ENCODE results near the gene WSCD2. TPM values are rescaled to one million over a fixed set of nuclear protein-coding genes. Genes with fewer than 3 reads are reported as not detected.

WSCD2 gene
- total RNA-seq, 2 experiments from 2014 or later, result not detected

DNA sequence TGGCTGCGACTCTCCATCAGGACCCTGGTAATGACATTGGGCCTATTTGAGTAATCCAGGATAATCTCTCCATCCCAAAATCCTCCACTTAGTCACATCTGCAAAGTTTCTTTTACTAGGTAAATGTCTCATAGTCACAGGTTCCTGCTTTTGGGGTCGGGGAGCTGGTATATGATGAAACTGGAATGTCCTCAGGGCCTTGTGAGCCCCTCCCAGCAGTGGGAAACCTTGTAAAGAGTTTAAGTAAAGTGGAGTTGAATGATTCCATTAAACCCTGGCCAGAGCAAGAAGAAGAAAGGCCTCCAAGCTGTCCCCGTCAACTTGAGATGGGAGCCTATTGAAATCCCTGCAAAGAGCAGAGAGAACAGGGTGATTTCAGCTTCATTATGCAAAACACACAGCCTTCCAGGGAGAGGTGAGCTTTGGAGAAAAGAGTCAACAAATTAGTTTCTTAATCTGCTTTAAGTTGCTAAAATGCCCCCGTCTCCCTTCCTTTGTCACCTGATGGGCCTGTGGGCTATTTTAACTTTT is 12.6 kb downstream of the WSCD2 start:
- ChIA-PET CTCF (interaction anchor here (0.7 to 1.6 kb wide), 2 partner anchors 93 to 323 kb away, joined by 3 read pairs; no protein-coding TSS in a partner anchor), POLR2A (no interaction called here)
- no peaks in the 10 kb centered on the region for H3K9me3 Mint-ChIP-seq
- no peak for DNase-seq
- H3K27me3 Mint-ChIP-seq, result peaks cover 2% of the 10 kb centered on the region
- no peaks in the 10 kb centered on the region for H3K4me1 Mint-ChIP-seq
- no peak overlapping the region for H3K4me3 Mint-ChIP-seq
- H3K36me3 Mint-ChIP-seq (ENCODE audit: low read depth), result no peaks in the 10 kb centered on the region
- H3K27ac Mint-ChIP-seq, result no peak overlapping the region

DNA sequence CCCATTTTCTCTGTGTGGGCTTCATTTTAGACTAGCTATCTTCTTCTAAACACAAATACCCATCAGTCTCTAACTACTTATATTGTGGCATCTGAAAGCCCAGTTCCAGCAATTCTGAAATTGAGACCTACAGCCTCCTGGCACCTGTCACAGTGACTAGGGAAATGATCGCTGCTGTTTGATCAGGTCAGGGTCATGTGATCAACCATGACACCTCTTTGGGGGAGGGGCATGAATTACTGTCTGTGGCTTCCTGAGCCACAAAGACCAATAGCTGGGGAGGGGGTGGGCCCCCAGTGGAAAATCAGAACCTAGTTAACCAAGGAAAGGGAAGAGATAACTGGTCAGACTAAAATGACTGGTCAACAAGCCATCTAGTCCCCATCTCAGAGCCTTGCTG is 14.1 kb downstream of the WSCD2 start:
- Mint-ChIP-seq H3K4me1 (no peaks in the 10 kb centered on the region), H3K9me3 (no peaks in the 10 kb centered on the region), H3K27me3 (peaks cover 2% of the 10 kb centered on the region), H3K27ac (no peak overlapping the region), H3K4me3 (no peak overlapping the region), H3K36me3 (ENCODE audit: low read depth) (no peaks in the 10 kb centered on the region)
- no peak for DNase-seq
- CTCF ChIA-PET, result interaction anchor here (1.0 kb wide), 1 partner anchor 13 kb away, joined by 3 read pairs; no protein-coding TSS in a partner anchor
- POLR2A ChIA-PET, result no interaction called here

- CTCF ChIA-PET, result no interaction called here
- Mint-ChIP-seq H3K4me3 (no peak overlapping the region), H3K36me3 (ENCODE audit: low read depth) (no peaks in the 10 kb centered on the region), H3K9me3 (no peaks in the 10 kb centered on the region), H3K27me3 (peaks cover 2% of the 10 kb centered on the region), H3K4me1 (no peaks in the 10 kb centered on the region), H3K27ac (no peak overlapping the region)
- POLR2A ChIA-PET, result no interaction called here
- DNase-seq, result no peak
These were observed 15.0 kb downstream of the WSCD2 start for GRCh38 chr12:108144080-108144479.

GRCh38 chr12:108145011-108145410 is 15.9 kb downstream of the WSCD2 start:
- POLR2A ChIA-PET, result no interaction called here
- no peak for DNase-seq
- Mint-ChIP-seq H3K36me3 (ENCODE audit: low read depth) (no peaks in the 10 kb centered on the region), H3K27ac (no peak overlapping the region), H3K27me3 (peaks cover 2% of the 10 kb centered on the region), H3K4me3 (no peak overlapping the region), H3K4me1 (no peaks in the 10 kb centered on the region), H3K9me3 (no peaks in the 10 kb centered on the region)
- CTCF ChIA-PET, result no interaction called here

DNA sequence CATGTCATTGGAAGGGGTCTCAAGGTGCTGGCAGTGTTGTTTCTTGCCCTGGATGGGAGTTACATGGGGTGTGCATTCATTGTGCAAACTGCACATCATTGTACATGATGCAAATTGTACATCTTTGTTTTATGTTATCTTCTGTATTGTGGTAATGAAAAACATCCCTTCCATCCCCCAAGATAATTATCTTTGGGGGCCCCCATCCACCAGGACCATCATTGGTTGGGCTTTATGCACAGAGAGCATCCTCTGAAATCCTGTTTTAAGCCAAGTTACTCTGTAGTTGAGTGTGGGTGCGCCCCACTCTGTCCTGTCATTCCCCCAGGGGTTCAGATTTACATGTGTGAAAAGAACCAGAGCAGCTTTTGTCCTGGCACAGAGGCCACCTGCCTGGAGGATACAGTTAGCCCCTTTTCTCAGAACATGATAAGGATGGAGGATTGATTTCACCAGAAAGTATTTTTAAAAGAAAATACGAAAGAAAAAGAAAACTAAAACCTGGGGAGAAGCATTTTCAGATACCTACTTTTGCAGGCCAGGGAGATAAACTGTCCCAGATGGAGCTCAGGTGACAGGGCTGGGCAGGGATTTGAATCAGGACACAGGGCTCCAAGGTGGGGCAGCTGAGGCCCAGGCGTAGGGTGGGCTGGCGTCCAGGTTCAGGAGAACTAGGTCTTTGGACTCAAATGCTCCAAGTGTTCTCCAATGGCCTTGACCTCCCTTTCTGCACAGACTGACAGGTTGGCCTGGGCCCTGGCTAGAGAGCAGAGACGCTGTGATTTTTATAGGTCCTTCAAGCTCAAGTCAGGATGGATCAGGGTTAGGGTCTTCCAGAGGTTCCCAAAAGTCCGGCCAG is 17.2 kb downstream of the WSCD2 start:
- DNase-seq, result no peak
- Mint-ChIP-seq H3K27ac (no peak overlapping the region), H3K4me1 (no peaks in the 10 kb centered on the region), H3K4me3 (no peak overlapping the region), H3K9me3 (no peaks in the 10 kb centered on the region), H3K36me3 (ENCODE audit: low read depth) (no peaks in the 10 kb centered on the region), H3K27me3 (peaks cover 2% of the 10 kb centered on the region)
- CTCF ChIA-PET, result no interaction called here
- POLR2A ChIA-PET, result no interaction called here

GRCh38 chr12:108147279-108147678 is 18.2 kb downstream of the WSCD2 start:
- Mint-ChIP-seq H3K27me3 (peaks cover under 1% of the 10 kb centered on the region), H3K4me1 (no peaks in the 10 kb centered on the region), H3K27ac (no peak overlapping the region), H3K4me3 (no peak overlapping the region), H3K36me3 (ENCODE audit: low read depth) (no peaks in the 10 kb centered on the region), H3K9me3 (no peaks in the 10 kb centered on the region)
- ChIA-PET CTCF (no interaction called here), POLR2A (no interaction called here)
- no peak for DNase-seq

DNA sequence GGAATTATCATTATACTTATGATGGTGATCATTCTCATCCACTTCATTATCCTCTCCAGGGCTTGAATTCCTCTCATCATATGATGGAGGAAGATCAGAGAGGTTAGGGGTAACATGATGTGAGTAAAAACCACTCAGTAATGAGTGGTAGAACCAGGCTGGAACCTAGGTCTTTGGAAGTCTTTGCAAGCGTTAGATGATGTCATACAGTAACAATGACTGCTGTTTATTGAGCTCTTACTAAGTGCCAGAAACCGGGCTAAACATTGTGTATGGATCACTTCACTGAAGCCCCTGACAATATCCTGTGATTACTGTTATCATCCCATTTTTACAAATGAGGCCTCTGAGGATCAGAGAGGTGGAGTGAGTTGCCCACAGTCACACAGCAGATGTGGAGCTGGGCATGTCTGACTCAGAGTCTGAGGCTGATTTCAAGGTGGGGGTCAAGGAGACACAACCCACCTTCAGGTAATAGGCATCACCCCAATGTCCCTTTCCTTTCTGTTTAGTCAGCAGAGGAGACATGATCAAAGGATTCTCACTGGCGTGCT is 19.5 kb downstream of the WSCD2 start:
- Mint-ChIP-seq H3K27me3 (no peaks in the 10 kb centered on the region), H3K36me3 (ENCODE audit: low read depth) (no peaks in the 10 kb centered on the region), H3K4me3 (no peak overlapping the region), H3K27ac (no peak overlapping the region), H3K4me1 (no peaks in the 10 kb centered on the region), H3K9me3 (no peaks in the 10 kb centered on the region)
- DNase-seq, result no peak
- POLR2A ChIA-PET, result no interaction called here
- CTCF ChIA-PET, result no interaction called here

DNA sequence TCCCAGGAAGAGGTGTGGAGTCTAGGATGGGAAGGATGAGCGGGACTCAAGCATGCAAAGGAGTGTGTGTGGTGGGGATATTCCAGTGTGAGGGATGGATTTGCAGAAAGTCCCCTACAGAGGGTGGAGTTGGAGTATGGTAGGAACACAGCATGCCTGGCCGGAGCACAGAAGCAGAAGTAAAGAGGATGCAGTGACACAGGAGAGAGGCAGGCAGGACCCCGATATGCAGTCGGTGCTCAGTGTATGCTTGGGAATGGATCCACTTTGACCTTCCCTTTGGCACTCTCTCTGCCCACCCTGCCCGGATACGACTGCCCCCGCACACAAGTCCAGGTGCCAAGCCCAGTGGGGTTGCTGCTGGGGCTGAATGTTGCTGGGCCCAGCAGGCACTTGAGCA is 21.3 kb downstream of the WSCD2 start:
- no peaks in the 10 kb centered on the region for H3K27me3 Mint-ChIP-seq

GRCh38 chr12:108151533-108152169 is 22.6 kb downstream of the WSCD2 start:
- no peaks in the 10 kb centered on the region for H3K36me3 Mint-ChIP-seq (ENCODE audit: low read depth)
- DNase-seq, result no peak
- H3K4me3 Mint-ChIP-seq, result no peak overlapping the region
- H3K4me1 Mint-ChIP-seq, result no peaks in the 10 kb centered on the region
- peaks cover under 1% of the 10 kb centered on the region for H3K27me3 Mint-ChIP-seq
- ChIA-PET CTCF (no interaction called here), POLR2A (no interaction called here)
- H3K9me3 Mint-ChIP-seq, result no peaks in the 10 kb centered on the region
- no peak overlapping the region for H3K27ac Mint-ChIP-seq

More for the DNA sequence above, 21.3 kb downstream of the WSCD2 start:
- Mint-ChIP-seq H3K27ac (no peak overlapping the region), H3K36me3 (ENCODE audit: low read depth) (no peaks in the 10 kb centered on the region), H3K9me3 (no peaks in the 10 kb centered on the region), H3K4me1 (no peaks in the 10 kb centered on the region), H3K4me3 (no peak overlapping the region)
- DNase-seq, result no peak
- ChIA-PET CTCF (interaction anchor here (0.6 kb wide), 1 partner anchor 11 kb away, joined by 3 read pairs; no protein-coding TSS in a partner anchor), POLR2A (no interaction called here)

GRCh38 chr12:108152170-108152538 is 23.1 kb downstream of the WSCD2 start:
- ChIA-PET CTCF (no interaction called here), POLR2A (no interaction called here)
- H3K27ac Mint-ChIP-seq, result no peak overlapping the region
- H3K4me1 Mint-ChIP-seq, result no peaks in the 10 kb centered on the region
- no peak for DNase-seq
- peaks cover 6% of the 10 kb centered on the region for H3K27me3 Mint-ChIP-seq
- no peaks in the 10 kb centered on the region for H3K36me3 Mint-ChIP-seq (ENCODE audit: low read depth)
- H3K9me3 Mint-ChIP-seq, result no peaks in the 10 kb centered on the region
- H3K4me3 Mint-ChIP-seq, result no peak overlapping the region

DNA sequence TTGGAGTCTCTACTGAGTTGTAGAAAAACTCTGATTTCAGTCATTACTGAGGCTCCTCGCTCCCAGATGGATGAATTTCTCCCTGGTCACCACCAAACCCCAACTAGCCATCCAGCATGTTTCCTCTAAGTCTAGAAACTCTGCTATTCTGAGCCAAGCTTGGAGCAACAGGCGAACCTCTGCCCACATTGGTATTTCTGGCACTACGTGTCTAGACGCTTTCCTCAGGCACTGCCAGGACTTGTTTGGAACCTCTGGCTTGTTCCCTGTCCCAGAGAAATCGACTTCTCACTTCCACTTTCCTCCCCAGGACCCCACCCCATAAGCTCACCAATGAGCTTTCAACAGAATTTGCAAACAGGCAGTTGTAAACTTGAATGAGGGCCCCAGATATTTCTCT is 27.6 kb downstream of the WSCD2 start:
- Mint-ChIP-seq H3K27me3 (peaks cover 6% of the 10 kb centered on the region), H3K4me1 (no peaks in the 10 kb centered on the region), H3K36me3 (ENCODE audit: low read depth) (no peaks in the 10 kb centered on the region), H3K4me3 (no peak overlapping the region), H3K27ac (no peak overlapping the region), H3K9me3 (no peaks in the 10 kb centered on the region)
- POLR2A ChIA-PET, result no interaction called here
- no peak for DNase-seq
- CTCF ChIA-PET, result no interaction called here

GRCh38 chr12:108157870-108158459 is 28.9 kb downstream of the WSCD2 start:
- CTCF ChIA-PET, result no interaction called here
- POLR2A ChIA-PET, result no interaction called here
- no peaks in the 10 kb centered on the region for H3K36me3 Mint-ChIP-seq (ENCODE audit: low read depth)
- H3K27ac Mint-ChIP-seq, result no peak overlapping the region
- H3K4me1 Mint-ChIP-seq, result no peaks in the 10 kb centered on the region
- H3K4me3 Mint-ChIP-seq, result no peak overlapping the region
- peaks cover 6% of the 10 kb centered on the region for H3K27me3 Mint-ChIP-seq
- no peak for DNase-seq
- no peaks in the 10 kb centered on the region for H3K9me3 Mint-ChIP-seq

- ChIA-PET POLR2A (no interaction called here), CTCF (no interaction called here)
- H3K4me3 Mint-ChIP-seq, result no peak overlapping the region
These were observed 33.1 kb downstream of the WSCD2 start for GRCh38 chr12:108162207-108162606.

More at GRCh38 chr12:108162207-108162606, 33.1 kb downstream of the WSCD2 start:
- H3K9me3 Mint-ChIP-seq, result no peaks in the 10 kb centered on the region
- no peaks in the 10 kb centered on the region for H3K4me1 Mint-ChIP-seq
- no peak overlapping the region for H3K27ac Mint-ChIP-seq
- H3K27me3 Mint-ChIP-seq, result peaks cover 6% of the 10 kb centered on the region
- DNase-seq, result no peak
- no peaks in the 10 kb centered on the region for H3K36me3 Mint-ChIP-seq (ENCODE audit: low read depth)

Data from activated CD4-positive, alpha-beta T cell treated with anti-CD3 and anti-CD28 coated beads, Interleukin-2, amount 10 ng/mL, durations not matched to agents 7 days and 5 days (primary cell).